HG02943 (cell line): ENCODE measurements around the gene ACTN1.

Experiments used
- ATAC-seq: cut with Tn5 transposase; IDR thresholded peaks from one replicate; pipeline ENCODE4 v1.9.1; 2021; ENCODE audit warnings: mild to moderate bottlenecking, low read depth, moderate library complexity; ENCODE audit not compliant: unreplicated experiment

The ACTN1 gene

DNA sequence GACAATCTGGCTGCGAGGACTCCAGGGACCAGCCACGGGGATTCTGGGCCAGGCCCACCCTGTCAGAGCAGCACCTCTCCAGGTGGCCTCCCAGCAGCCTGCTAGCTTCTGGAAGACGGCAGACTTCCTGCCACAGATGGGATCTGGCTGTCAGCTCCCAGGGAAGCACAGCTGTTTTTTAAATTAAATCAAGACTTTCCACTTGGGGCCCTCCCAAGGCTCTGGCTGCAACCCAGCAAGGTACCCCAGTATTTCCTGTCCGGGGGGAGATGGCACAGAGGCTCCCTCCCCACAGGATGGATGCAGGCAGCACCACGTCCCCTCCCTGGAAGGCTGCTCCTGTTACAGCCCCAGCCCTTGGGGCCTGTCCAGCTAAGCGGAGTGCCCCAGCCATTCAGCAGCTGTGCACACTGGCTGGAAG, 56.9 kb downstream of the ACTN1 start:
- no peak for ATAC-seq

DNA sequence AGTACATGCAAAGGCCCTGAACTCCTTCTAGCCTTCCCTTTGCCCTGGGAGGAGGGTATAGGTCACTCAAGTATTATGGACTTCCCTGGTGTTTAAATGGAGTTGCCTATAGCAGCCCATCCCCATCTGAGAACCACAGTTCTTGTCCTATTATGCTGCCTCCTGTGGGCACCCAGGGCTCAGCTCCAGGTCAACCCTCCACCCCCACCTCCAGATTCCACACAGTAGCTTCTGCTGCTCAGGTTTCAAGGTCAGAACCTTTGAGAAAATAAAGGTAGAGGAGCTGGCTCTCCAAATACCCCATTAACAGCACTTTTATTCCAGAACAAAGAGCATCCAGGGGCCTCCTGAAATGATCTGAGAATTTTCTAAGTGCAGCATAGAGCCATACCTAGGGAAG, 57.4 kb downstream of the ACTN1 start:
- no peak for ATAC-seq

DNA sequence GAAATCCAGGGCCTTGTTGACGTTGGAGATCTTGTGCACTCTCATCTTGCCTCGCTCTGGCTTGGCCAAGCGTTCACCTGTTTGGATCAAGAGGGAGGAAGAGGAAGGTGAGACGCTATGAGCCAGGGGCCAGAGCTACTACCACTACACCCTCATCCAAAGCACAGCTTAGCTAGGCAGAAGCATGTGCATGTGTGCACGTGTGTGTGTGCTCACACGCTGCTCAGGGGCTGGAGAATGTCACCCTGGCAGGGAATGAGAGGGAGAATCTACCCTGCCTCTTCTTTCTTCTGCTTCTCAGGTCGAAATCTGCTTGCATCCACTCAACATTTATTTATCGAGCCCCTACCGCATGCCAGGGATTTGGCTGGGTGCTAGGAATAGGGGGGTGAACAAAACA, 58.1 kb downstream of the ACTN1 start:
- ATAC-seq: no peak

DNA sequence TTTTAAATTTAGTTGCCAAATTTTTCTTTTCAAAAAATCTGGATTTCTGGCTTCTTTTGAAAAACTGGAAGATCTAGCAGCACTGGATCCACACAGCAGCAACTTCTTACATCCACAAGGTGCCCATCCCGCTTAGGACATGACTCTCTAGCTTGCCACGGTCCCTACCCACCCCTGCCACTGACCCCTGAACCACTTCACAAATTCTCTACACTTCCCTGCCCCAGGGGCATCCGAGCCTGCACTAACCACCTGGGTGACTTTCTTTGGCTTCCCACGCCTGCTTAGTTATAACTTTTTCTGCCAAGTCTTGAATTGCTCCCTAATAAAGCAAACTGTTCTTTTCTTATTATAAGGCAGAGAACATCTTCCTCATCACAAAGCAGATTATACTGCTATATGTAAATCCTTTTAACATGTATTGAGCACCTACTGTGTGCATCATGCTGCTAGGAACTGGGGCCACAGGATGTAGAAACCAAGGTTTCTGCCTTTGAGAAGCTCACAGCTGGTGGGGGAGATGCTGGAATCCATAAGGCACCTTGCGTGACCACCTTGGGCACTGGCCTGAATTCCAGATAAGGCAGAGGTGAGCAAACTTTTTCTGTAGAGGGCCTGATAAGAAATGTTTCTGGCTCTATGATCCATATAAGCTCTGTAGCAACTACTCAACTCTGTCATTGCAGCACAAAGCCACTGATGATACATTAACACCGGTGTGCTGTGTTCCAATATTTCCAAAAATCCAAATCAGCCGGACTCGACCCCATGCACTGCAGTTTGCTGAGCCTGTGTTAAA, 59.8 kb downstream of the ACTN1 start:
- ATAC-seq: no peak

DNA sequence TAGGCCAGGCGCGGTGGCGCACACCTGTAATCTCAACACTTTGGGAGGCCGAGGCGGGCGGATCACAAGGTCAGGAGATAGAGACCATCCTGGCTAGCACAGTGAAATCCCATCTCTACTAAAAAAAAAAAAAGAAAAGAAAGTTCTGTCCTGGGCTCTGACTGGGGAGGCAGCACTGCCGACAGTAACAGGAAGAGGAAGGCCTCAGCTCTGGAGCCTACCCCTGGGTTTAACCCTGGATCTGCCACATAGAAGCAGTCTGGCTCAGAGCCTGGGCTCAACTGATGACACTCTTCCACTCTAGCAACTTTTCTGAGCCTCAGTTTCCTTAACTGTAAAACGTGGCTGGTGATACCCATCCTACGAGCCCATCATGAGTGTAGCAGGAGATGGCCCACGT, 60.5 kb downstream of the ACTN1 start:
- no peak for ATAC-seq

DNA sequence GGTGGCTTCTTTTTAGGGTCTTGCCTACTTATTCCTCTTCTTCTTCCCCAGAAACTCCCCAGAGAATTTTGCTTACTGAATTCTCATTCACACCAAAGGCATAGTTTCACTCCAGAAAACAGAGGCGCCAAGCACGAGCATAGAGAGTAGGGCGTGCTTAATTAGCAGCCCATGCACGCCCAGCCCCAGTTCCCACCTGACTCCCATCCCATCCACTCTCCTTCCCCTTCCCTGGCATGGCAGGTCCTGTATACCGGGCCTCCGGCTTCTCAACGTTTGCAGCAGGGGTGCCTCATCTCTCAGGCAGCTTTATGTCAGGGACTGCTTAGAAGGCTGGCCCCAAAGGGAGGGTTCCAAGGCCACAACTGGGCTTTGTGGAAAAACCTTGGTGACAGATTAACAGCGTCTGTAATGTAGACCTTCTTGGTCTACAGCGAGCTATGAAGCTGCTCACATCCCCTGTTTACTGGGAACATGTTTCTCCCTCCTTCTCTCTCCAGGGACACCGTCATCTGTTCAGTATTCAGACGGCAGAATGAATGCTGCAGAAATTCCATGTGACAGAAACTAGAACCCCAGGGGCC, 62.7 kb downstream of the ACTN1 start:
- ATAC-seq: no peak

DNA sequence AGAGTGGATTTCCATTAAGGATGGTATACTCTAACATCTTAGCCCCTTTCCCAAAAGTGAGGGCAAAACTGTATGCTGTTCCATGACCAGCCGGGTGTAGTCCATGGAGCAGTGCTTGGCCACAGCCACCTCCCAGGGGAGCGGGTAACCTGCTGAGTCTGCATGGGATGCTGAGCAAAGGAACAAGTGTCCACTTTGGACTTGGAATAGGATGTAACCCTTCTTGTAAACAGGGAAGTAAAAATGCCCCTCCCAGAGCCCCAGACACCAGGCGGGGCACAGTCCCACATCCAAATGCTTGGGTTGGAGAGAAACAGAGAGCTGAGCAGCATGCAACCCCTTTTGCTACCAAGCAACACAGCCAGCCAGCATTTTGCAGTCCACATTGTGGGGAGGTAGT, 65.6 kb downstream of the ACTN1 start:
- ATAC-seq: no peak

DNA sequence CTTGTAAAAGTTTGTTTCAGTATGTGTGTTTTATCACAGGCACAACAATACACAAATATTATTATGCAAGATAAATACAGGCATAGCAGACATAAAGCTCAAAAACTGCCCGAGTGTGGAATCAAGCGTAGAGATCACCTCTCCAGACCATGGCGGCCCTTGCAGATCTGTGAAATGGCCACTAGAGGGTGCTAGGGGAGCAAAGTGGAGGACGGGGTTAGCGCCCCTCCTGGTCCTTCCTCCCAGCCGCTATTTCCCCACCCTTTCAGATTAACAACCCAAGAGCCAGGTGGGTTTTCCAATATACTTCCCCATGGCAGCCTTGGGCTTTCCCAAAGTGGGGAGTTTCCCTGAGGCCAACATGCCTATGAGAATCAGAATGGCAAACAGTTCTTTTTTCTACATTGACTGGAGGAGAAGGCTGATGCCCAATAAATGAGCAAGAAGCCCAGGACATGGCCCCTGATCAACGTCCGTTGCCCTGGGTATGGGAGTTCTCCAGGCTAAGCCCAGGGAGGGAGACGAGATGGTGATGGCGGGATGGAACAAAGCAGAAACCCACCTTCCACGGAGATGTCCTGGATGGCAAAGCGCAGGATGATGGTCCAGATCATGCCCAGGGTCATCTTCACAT, 67.4 kb downstream of the ACTN1 start:
- no peak for ATAC-seq

DNA sequence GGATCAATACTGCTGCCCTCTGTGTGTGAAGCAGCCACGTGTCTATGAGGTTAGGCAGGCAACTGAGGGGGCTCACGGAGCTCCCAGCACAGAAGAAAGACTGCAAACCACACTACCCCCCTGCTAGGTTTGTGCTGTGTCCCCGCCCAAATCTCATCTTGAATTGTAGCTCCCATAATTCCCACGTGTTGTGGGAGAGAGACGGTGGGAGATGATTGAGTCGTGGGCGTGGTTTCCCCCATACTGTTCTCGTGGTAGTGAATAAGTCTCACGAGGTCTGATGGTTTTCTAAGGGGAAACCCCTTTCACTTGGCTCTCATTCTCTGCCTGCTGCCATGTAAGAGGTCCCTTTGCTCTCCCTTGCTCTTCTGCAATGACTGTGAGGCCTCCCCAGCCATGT, 68.6 kb downstream of the ACTN1 start:
- no peak for ATAC-seq

DNA sequence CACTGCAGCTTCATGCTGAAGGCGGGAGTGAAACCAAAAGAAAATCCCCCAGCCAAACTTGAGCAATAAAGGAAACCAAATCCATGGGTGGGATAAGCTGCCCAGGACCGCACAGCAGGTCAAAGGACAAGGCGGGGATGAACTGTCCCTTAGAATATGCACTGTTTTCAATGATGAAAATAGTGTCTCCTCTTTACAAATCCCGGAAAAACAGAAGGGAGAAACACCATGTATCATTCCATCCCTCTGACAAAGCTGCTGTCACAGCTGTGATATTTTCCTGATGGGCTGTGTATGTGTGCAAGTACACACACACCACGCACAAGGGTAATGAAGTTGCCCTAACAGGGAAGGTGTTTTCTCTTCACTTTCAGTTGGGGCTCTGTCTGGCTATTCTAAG, 70.3 kb downstream of the ACTN1 start:
- no peak for ATAC-seq

DNA sequence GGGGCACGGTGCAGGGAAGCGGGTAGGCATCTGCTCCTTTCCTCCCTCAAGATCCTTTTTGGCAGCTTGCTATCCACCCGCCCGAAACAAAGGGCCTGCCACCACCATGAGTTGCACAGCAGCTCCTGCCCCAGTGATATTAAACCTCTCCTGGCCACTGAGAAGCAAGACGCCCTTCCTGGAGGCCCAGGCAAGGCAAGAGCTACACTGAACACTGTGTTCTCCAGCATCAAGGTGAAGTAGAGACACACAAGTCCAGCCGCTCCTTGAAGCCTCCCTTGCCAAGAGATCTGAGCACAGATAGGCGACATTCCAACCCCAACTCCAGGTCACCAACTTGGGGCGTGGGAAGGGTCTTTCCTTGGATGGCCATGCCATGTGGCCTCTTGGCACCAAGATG, 70.9 kb downstream of the ACTN1 start:
- ATAC-seq: no peak

DNA sequence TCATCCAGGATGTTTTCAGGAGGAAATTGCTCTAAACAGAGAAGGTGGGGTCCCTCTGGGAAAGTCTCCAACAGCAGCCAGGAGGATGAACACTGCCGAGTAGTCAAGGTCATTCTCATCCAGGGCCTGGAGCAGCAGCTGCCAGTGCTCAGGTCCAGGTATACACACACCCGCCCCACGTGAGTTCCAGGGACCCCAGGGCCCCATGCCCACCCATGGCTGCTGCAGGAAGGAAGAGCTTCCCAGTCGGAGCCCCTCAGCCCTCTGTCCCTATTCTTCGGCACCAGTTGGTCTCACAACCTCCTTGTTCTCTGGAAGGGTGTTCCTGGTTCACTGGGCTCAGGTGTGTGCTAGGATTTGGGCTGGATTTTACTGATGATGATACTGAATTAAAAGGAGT, 72.7 kb downstream of the ACTN1 start:
- no peak for ATAC-seq

DNA sequence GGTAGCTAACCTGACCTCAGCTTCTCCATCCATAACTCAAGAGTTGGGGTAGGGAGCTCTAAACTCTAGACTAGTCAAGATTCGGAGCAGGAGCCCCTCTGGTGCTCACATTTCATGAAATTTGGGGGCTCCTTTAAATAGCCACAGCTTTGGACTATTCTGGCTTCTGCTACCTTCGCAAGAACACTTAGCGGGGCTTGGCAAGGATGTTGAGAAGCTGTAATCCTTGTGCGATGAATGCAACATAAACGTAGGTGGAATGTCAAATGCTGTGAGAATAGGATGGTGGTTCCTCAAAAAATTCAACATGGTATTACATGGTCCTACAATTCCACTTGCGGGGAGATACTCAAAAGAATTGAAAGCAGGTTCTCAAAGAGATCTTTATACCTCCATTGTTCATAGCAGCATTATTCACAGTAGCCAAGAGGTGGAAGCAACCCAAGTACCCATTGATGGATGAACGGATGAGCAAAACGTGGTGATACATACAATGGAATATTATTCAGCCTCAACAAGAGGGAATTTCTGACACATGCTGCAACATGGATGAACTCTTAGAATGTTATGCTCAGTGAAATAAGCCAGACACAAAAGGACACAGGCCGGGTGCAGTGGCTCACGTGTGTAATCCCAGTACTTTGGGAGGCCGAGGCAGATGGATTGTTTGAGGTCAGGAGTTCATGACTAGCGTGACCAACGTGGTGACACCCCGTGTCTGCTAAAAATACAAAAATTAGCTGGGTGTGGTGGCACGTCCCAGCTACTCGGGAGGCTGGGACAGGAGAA, 73.8 kb downstream of the ACTN1 start:
- no peak for ATAC-seq

DNA sequence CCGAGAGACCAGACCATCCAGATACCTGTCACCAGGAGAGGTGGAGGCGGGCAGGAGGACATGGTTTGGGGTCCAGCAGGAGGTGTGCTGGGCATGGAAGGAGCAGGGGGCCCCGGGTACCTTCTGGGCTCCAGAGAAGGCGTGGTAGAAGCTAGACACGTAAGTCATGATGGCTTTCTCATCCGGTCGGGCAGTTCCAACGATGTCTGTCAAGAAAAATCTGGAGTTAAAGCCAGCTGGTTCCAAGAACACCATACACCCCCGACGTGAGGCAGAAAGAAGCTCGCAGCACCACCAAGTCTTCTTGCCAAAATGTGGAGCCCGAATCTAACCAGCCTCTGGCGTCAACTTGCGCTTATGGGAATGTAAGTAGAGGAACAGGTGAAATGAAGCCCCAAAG, 76.7 kb downstream of the ACTN1 start:
- no peak for ATAC-seq

DNA sequence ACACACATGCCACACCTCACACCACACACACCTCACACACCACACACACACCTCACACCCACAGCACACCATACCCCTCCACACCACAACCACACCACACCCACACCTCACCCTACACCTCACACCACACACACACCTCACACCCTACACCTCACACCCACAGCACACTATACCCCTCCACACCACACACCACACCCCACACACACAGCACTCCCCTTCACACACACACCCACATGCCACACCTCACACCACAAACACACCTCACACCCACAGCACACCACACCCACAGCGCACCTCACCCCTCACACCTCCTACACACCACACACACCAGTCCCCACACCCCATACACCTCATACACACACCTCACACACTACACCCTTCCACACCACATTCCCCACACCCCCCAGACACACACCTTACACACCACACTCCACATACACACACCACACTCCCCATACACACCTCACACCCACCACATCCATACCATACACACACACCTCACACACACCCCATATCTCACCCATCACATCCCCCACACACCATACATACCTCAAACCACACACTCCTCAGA, 80.0 kb downstream of the ACTN1 start:
- ATAC-seq: no peak

DNA sequence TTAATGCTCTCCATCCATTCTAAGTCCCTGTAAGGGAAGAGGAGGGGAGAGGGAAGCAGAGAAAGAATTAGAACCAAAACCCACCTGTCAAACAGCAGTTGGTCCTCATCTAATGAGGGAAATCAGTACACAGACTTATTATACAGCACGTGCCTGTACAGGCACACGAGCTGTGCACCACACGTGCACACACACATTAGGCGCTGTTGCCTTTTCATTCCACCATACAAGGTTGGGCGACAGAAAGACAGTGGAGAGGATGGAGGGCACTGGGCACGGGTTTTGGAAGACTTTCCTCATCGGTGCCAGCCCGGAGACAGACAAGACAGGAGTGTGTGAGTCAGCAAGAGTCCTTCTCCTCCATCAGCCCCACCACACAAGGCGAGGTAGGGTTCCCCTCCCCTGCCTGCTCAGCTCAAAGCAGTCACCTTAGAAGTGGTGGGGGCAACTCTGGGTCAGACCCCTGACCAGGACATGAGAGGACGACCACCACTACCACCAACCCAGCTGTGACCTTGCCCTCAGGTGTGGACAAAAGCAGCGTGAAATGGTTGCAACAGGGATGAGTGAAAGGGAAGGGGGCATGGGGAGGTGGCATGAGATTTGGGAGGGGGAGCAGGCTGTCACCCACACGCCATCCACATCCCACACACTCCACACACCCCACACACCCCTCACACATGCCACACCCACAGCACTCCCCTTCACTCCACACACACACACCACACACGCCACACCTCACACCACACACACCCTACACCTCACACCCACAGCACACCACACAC, 80.7 kb downstream of the ACTN1 start:
- ATAC-seq: no peak

DNA sequence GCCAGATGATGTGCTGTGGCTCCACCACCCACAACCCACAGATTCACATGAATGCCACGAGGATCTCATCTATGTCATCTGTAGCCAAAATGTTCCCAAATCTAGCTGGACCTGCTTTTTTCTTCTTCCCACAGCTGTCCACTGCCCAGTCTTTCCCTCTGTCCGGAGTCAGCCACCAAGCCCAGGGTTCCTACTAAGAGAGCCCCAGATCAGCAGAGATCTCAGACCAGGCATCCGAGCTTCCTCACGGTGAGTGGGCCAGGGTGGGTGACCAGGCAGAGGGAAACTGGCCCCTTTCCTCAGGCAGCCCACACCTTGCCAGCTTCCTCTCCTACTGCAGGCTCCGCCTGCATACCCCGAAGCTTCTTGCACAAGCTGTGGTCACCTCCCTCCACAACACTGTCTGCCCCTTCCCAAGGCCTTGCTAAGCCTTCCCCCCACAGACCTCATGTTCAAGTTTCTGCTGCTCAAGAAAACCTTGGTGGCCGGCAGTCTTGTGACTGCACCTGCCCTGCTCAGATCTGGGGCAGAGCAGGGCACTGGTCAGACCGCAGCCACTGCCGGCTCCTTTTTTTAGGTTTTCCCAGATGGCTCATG, 81.4 kb downstream of the ACTN1 start:
- ATAC-seq: no peak

DNA sequence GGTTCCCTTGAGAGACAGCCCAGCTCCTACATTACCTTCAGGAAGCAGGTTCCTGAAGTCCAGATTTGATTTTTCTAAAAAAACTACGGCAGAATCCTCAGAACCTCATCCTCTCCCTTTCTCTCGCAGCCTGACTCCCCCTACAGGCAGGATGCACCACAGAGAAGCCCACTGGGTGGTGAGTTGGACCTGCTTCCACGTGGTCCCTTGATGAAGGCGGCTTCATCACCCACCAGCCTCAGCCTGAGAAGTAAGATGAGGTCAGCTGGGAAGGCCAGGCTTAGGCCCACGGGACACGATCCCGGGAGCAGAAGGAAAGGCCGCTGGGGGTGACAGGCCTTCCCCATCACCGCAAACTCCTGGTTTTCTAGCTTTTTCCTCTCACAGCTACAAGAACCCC, 83.0 kb downstream of the ACTN1 start:
- ATAC-seq: no peak

DNA sequence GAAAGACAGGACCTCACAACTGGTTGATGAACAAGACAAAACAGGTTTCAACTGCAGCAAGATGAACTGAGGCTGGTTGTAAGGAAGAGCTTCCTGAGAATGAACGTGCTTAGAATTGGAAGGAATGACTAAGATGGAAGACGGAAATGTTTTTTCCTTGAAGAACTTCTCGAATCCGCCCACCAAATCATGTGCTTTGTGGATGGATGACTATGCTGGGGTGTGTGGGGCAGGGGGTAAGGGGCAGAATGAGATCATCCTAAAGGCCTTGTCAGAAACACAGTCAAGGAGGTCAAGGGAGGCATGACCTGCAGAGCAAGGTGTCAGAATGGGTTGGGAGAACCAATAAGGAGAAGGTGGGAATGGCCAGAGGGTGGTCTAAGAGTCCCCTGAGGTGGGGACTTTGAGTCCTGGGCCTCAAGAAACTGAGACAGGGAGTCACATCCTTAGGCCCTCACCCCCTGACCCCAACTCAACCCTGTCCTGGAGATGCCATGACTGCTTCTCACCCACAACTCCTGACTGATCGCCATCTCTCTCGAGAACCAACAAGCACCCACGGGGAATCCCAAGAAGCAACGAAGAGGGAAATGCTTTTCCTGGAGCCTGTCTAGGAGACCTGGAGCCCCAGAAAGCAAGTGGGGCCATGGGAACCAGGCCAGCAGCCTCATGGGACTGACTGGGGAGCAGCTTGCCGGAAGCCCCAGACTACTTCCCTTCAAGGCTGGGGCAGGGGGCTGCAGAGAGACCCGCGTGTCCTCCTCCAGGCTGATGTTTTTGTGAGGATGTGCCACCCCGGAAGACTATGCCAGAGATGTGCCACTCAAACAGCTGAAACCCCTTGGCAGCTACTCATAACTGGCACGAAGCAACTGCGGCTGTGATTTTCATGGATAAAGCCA, 84.0 kb downstream of the ACTN1 start:
- ATAC-seq: no peak
